WTC11 (cell line): ENCODE measurements around the gene EML6. TPM values are rescaled to one million over a fixed set of nuclear protein-coding genes. Genes with fewer than 3 reads are reported as not detected.

Experiments
- ATAC-seq: fragments of 200-7000 bp; cut with Tn5 transposase; 2 replicates; pipeline ENCODE4 v1.10.0; 2021; ENCODE audit warnings: mild to moderate bottlenecking, moderate library complexity
- CTCF ChIA-PET: fragments of 300-600 bp; sonication (Branson Sonifier 250); formaldehyde crosslinking; loops from one replicate; lab custom pipeline; 2021; ENCODE audit warnings: antibody characterized with exemption; lab: Charles Lee
- POLR2A ChIA-PET: fragments of 350-600 bp; sonication (Branson Sonifier 250); formaldehyde crosslinking; loops from one replicate; lab custom pipeline; 2021; ENCODE audit warnings: antibody characterized with exemption; lab: Charles Lee
- DNase-seq: peaks from one replicate; pipeline ENCODE4 v3.0.0; 2021; ENCODE audit warnings: low spot score
- H3K27ac Mint-ChIP-seq: 2 replicates; pipeline ENCODE4 v1.8.0; 2021; ENCODE audit warnings: mixed read lengths
- H3K27me3 Mint-ChIP-seq: 2 replicates; pipeline ENCODE4 v1.8.0; 2021; ENCODE audit warnings: low read depth, mild to moderate bottlenecking, moderate library complexity, mixed read lengths
- H3K36me3 Mint-ChIP-seq: 2 replicates; pipeline ENCODE4 v1.8.0; 2021; ENCODE audit warnings: mixed read lengths
- H3K4me1 Mint-ChIP-seq: 2 replicates; pipeline ENCODE4 v1.8.0; 2022; ENCODE audit warnings: mixed read lengths
- H3K4me3 Mint-ChIP-seq: 2 replicates; pipeline ENCODE4 v1.8.0; 2021; ENCODE audit warnings: mild to moderate bottlenecking, moderate library complexity, mixed read lengths
- H3K9me3 Mint-ChIP-seq: 2 replicates; pipeline ENCODE4 v1.8.0; 2021; ENCODE audit warnings: mixed read lengths
- CDX4 ChIP-seq: fragments of 250-450 bp; sonication (Bioruptor Pico); IDR thresholded peaks from 2 replicates; pipeline ENCODE4 v1.9.0; 2021; ENCODE audit warnings: moderate library complexity, mild to moderate bottlenecking, inconsistent platforms, borderline replicate concordance
- CREM ChIP-seq: sonication (generic); formaldehyde crosslinking; IDR thresholded peaks from 2 replicates; pipeline ENCODE4 v1.8.1; 2022; ENCODE audit warnings: mild to moderate bottlenecking, missing genetic modification reagents, moderate library complexity
- CTCF ChIP-seq: fragments of 200-600 bp; IDR thresholded peaks from 2 replicates; pipeline ENCODE4 v1.8.0; 2022; ENCODE audit warnings: antibody characterized with exemption
- FOXK1 ChIP-seq: sonication (generic); formaldehyde crosslinking; IDR thresholded peaks from 2 replicates; pipeline ENCODE4 v1.8.0; 2022; ENCODE audit warnings: mild to moderate bottlenecking, moderate library complexity, missing genetic modification reagents
- HMGXB4 ChIP-seq: sonication (generic); formaldehyde crosslinking; IDR thresholded peaks from 2 replicates; pipeline ENCODE4 v1.8.1; 2023; ENCODE audit warnings: mild to moderate bottlenecking, moderate library complexity, missing genetic modification reagents
- JAZF1 ChIP-seq: fragments of 250-450 bp; sonication (Bioruptor Pico); IDR thresholded peaks from 2 replicates; pipeline ENCODE4 v1.9.0; 2021; ENCODE audit warnings: moderate library complexity, mild to moderate bottlenecking, inconsistent platforms
- MYBL2 ChIP-seq: sonication (generic); formaldehyde crosslinking; IDR thresholded peaks from 2 replicates; pipeline ENCODE4 v1.8.1; 2023; ENCODE audit warnings: mild to moderate bottlenecking, moderate library complexity, missing genetic modification reagents
- NFYB ChIP-seq: sonication (generic); formaldehyde crosslinking; conservative IDR thresholded peaks from 2 replicates; pipeline ENCODE4 v1.8.0; 2022; ENCODE audit warnings: low read depth, missing genetic modification reagents
- OVOL2 ChIP-seq: fragments of 250-450 bp; sonication (Bioruptor Pico); IDR thresholded peaks from 2 replicates; pipeline ENCODE4 v1.9.0; 2021; ENCODE audit warnings: mild to moderate bottlenecking, borderline replicate concordance
- RORB ChIP-seq: fragments of 250-450 bp; sonication (Bioruptor Pico); IDR thresholded peaks from 2 replicates; pipeline ENCODE4 v1.9.0; 2021; ENCODE audit warnings: mild to moderate bottlenecking
- SMAD4 ChIP-seq: sonication (generic); formaldehyde crosslinking; IDR thresholded peaks from 2 replicates; pipeline ENCODE4 v1.8.0; 2022; ENCODE audit warnings: mild to moderate bottlenecking, missing genetic modification reagents
- SOX15 ChIP-seq: fragments of 250-450 bp; sonication (Bioruptor Pico); IDR thresholded peaks from 2 replicates; pipeline ENCODE4 v1.9.0; 2021; ENCODE audit warnings: mild to moderate bottlenecking
- ZBTB43 ChIP-seq: sonication (generic); formaldehyde crosslinking; IDR thresholded peaks from 2 replicates; pipeline ENCODE4 v1.8.1; 2023; ENCODE audit warnings: mild to moderate bottlenecking, missing genetic modification reagents
- ZNF219 ChIP-seq: sonication (generic); formaldehyde crosslinking; IDR thresholded peaks from 2 replicates; pipeline ENCODE4 v1.8.0; 2023; ENCODE audit warnings: missing genetic modification reagents, mild to moderate bottlenecking, borderline replicate concordance
- ZNF263 ChIP-seq: sonication (generic); formaldehyde crosslinking; IDR thresholded peaks from 2 replicates; pipeline ENCODE4 v1.8.1; 2022; ENCODE audit warnings: low read depth, mild to moderate bottlenecking, moderate library complexity, missing genetic modification reagents
- ZNF425 ChIP-seq: fragments of 250-450 bp; sonication (Bioruptor Pico); conservative IDR thresholded peaks from 2 replicates; pipeline ENCODE4 v1.9.0; 2021; ENCODE audit warnings: mild to moderate bottlenecking
- total RNA-seq: library from RNA; stranded (reverse); gene quantifications from 3 replicates; pipeline ENCODE4 v1.2.3, GENCODE V29; 2021

EML6 gene
- total RNA-seq, 1 experiment from 2014 or later, result 2.1 TPM

GRCh38 chr2:54859997-54860701 lies 136.7 kb downstream of the EML6 start (continued):
- TF ChIP-seq ZNF425 (no peak), MYBL2 (no peak), OVOL2 (CRISPR knock-in tag) (no peak), ZNF219 (no peak)

GRCh38 chr2:54862229-54862628 lies 138.8 kb downstream of the EML6 start:
- DNase-seq (no peak), ATAC-seq (no peak)
- no peaks in the 10 kb centered on the region for H3K9me3 Mint-ChIP-seq
- no peak overlapping the region for H3K4me3 Mint-ChIP-seq
- CTCF ChIA-PET, result interaction anchor here (1.5 kb wide), 1 partner anchor 24 kb away, joined by 4 read pairs; no protein-coding TSS in a partner anchor
- H3K36me3 Mint-ChIP-seq, result no peaks in the 10 kb centered on the region
- H3K27ac Mint-ChIP-seq, result no peak overlapping the region
- POLR2A ChIA-PET, result no interaction called here
- no peak for TF ChIP-seq FOXK1
- H3K4me1 Mint-ChIP-seq, result 0 out of 2 replicates have a peak, but pooled peaks cover 5% of the 10 kb centered on the region
- H3K27me3 Mint-ChIP-seq, result no peaks in the 10 kb centered on the region; the same call in 1 of the 2 replicates

GRCh38 chr2:54862742-54863141 lies 139.3 kb downstream of the EML6 start:
- Mint-ChIP-seq H3K27me3 (no peaks in the 10 kb centered on the region; the same call in 1 of the 2 replicates), H3K4me1 (0 out of 2 replicates have a peak, but pooled peaks cover 5% of the 10 kb centered on the region)
- peak; percentile 60 for ATAC-seq
- CTCF ChIA-PET, result interaction anchor here (1.5 kb wide), 1 partner anchor 24 kb away, joined by 6 read pairs; no protein-coding TSS in a partner anchor
- TF ChIP-seq NFYB (no peak), CREM (CRISPR knock-in tag) (no peak), HMGXB4 (CRISPR knock-in tag) (no peak), RORB (no peak), ZNF263 (CRISPR knock-in tag) (no peak), SOX15 (CRISPR knock-in tag) (no peak), ZBTB43 (CRISPR knock-in tag) (no peak), JAZF1 (no peak), CTCF (no peak), CDX4 (CRISPR knock-in tag) (no peak), SMAD4 (no peak)
- TF ChIP-seq, all 79 proteins: peak for 0
- H3K4me3 Mint-ChIP-seq, result no peak overlapping the region
- POLR2A ChIA-PET, result no interaction called here
- no peak for DNase-seq
- no peaks in the 10 kb centered on the region for H3K9me3 Mint-ChIP-seq
- no peak overlapping the region for H3K27ac Mint-ChIP-seq
- H3K36me3 Mint-ChIP-seq, result no peaks in the 10 kb centered on the region
